GM12891 (cell line): ENCODE measurements around the gene VPS51.

Source experiments
- POLR2A ChIP-seq: IDR thresholded peaks from 2 replicates; pipeline ENCODE4 v1.6.1; 2011; ENCODE audit warnings: low read depth, low read length, control low read depth
- POLR2AphosphoS5 ChIP-seq: IDR thresholded peaks from 2 replicates; pipeline ENCODE4 v1.6.1; 2011; ENCODE audit warnings: low read depth, low read length, control low read depth
- TAF1 ChIP-seq: IDR thresholded peaks from 2 replicates; pipeline ENCODE4 v1.6.1; 2011; ENCODE audit warnings: low read depth, low read length, control low read depth

DNA sequence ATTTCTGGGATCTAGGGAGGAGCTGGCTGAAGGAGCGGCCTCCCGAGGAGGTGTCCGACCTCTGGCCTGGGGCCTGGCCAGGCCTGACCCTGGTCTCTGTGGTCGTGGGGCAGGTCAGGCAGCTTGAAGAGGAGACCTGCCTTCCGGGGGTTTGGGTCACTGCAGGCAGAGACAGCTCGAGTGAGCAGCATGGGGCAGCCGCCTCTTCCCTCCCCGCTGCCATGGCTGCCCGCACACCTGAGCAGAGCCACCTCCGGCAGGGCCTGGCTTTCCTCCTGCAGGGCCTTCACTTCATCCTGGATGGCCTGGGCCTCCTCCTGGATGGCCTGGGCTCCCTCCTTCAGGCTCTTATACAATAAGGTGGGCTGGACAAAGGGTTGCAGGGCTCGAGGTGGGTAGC lies 29.7 kb upstream of the VPS51 start:
- no peak for TF ChIP-seq POLR2A
- TF ChIP-seq POLR2AphosphoS5, result no peak
- no peak for TF ChIP-seq TAF1
